GM21528 (cell line): ENCODE measurements around the gene HMGB4.
A peak's percentile ranks its signal among the peaks of the same experiment; 100 is the strongest.

Source experiments
- ATAC-seq: cut with Tn5 transposase; IDR thresholded peaks from one replicate; pipeline ENCODE4 v1.9.1; 2021; ENCODE audit warnings: mild to moderate bottlenecking, moderate library complexity; ENCODE audit not compliant: unreplicated experiment, low FRiP score

Gene HMGB4

DNA sequence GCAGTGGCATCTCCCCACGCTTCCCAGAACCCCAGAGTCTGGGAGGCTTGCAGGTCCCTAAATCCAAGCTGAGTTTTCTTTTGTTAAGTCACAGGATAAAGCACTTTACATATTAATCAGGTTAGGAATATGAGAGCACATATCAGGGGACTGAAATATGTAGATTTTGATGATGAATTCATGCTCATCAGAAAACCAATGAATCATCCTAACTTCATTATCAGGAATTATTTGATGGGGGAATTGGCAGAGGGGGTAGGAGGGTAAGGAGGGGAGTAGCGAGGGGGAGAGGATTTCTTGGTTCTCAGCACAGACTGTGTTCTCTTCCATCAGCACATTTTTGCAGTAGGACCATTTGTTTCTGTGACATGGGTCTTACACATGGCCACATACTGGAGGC lies 32.1 kb downstream of the HMGB4 start:
- ATAC-seq: no peak

GRCh38 chr1:33897092-33897725 lies 33.3 kb downstream of the HMGB4 start:
- ATAC-seq: no peak

DNA sequence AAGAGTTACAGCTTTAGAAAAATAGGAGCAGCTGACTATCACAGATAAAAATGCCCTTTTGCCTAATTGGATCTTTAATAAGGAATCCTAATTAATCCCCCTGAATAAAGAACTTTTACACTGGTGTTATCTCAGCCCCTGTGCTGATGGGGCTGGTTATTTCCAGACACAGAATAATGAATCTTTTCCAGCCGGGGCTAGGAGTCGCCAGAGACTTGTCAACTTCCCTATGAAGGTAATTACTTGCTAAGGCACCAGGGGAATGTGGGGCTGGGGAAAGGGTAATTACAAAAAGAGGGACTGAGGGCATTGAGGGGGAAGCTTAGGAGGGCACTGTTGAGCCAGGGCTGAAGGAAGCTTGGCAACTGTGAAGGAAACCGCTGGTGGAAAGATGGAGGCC lies 34.5 kb downstream of the HMGB4 start:
- no peak for ATAC-seq

DNA sequence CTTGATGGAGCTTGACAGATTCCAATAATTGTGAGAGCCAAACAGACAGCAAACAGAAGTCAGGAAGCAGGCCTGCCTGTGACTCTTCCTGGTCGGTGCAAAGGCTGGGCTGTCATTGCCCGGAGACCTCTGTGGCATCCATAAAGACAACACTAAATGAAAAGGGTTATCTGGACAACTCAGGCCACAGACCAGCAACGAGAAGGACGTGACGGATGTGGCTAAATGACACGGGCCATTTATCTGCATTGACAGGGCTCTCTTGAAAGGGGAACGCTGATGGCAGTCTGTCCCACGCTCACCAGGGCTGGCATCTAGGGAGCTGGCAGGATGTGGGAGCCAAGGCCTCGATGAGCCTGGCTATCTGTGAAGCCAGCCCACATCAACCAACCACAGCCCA lies 35.0 kb downstream of the HMGB4 start:
- no peak for ATAC-seq

DNA sequence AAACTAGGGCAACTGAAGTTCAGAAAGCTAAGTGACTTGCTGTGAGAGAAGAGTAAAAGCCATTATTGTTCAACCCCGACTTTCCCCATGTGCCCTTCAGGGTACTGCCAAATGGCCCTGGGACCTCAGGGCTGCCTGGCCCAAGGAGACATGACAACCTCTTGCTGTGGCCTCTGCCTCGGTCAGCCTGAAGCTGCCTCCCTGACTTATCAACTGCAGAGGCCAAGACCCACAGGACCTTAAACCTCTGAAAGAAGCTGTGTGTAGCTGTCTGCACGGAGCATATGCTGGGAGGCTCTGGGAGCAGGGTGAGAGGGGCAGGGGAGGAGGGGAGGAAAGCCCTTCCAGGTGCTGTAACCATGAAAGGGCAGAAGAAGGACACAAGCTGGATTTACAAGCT lies 35.9 kb downstream of the HMGB4 start:
- no peak for ATAC-seq

GRCh38 chr1:33902486-33903209 lies 38.8 kb downstream of the HMGB4 start:
- peak; percentile 77 for ATAC-seq

DNA sequence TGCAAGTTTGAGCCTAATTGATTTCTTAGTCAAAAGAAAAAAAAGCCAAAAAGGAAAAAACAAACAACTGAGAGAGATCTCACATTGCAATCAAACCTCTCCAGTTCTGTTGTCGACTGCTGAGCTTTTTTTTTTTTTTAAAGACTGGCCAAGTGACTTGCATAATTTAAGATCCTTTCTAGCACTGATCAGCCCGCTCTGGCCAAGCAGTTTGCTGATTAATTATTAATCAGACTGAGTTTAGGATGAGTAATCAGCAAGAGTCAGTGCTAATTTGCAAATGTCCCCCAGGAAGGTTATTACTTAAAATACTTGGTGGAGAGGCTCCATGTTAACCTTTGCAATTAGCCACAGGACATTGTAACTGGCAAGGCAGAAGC lies 39.3 kb downstream of the HMGB4 start:
- peak; percentile 70 for ATAC-seq

DNA sequence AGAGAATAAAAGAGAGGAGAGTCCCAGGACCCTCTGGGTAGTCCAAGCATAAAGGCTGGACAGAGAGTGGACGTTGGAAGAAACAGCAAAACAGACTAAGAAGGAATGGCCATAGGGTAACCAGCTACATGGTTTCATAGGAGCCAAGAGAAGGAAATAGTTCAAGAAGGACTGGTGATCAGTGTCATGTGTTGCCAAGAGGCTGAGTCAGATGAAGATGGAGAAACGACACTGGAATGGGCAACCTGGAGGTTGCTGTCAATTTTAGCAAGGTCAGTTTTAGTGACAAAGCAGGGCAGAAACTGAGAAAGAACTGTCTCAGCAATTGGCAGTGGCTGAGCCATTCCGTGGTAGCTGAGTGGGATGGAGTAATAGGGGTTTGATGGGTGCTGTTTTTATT lies 41.4 kb downstream of the HMGB4 start:
- no peak for ATAC-seq

- ATAC-seq: no peak
These were observed 42.3 kb downstream of the HMGB4 start for GRCh38 chr1:33906156-33906555.

DNA sequence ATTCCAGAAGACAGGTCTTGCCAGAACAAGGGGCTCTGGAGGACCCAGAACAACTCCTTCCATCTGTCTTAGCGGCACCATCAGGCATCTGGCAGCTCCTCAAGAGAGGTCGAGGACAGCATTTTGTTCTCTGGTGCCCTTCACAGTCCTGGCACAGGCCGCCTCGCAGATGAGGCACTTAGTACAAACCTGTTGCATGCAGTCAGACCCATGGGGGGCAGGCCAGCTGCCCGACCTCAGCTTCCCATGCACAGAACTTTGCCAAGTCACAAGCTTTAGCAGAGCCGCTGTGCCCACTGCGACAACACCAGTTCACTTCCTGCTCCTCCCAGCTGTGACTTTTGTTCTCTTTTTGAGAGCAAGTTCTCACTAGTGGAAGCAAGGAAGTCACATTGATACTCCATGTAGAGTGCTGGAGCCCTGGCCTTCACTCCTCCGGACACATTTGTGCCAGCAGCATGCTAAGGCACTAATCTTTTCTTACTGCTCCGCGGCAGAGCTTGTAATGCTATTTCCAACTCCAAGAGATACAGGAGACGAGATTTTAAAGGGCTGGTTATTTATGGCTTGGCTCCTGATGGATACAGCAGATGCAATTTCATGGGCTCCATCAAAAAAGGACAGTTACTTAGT lies 44.6 kb downstream of the HMGB4 start:
- ATAC-seq: no peak
